ENCODE measurements around the gene AMOTL1. TPM values are rescaled to one million over a fixed set of nuclear protein-coding genes. Genes with fewer than 3 reads are reported as not detected.

AMOTL1 gene
- total RNA-seq, 2 donors from 2014 or later: 45.0 to 60.0 TPM

GRCh38 chr11:94895451-94895850 lies 127.3 kb downstream of the AMOTL1 start:
- Histone ChIP-seq H3K9ac (ENCODE audit: extremely low read depth, low read length, poor library complexity, severe bottlenecking) (no peak overlapping the region), H3K4me1 (ENCODE audit: control insufficient read depth, insufficient read depth, low read length) (no peaks in the 10 kb centered on the region), H3K27me3 (ENCODE audit: control insufficient read depth, insufficient read depth, low read length, poor library complexity, severe bottlenecking) (no peaks in the 10 kb centered on the region), H3K9me3 (ENCODE audit: control insufficient read depth, low read length) (no peaks in the 10 kb centered on the region), H3K4me3 (ENCODE audit: low read length) (no peak overlapping the region), H3K27ac (ENCODE audit: low read depth, low read length) (no peak overlapping the region), H3K36me3 (ENCODE audit: control insufficient read depth, insufficient read depth, low read length) (peaks cover 42% of the 10 kb centered on the region)
- H3K27me3 Mint-ChIP-seq (ENCODE audit: insufficient read depth): no peaks in the 10 kb centered on the region
- WGBS, 2 experiments (ENCODE audit: insufficient coverage in 1 of 2, insufficient read length in 1 of 2): 85 to 93% methylated on average over 2 of the region's 2 CpGs
- no peak overlapping the region for H3K27ac Mint-ChIP-seq
- peaks cover 9% of the 10 kb centered on the region for H3K4me1 Mint-ChIP-seq
- no peak overlapping the region for H3K4me3 Mint-ChIP-seq
- peaks cover 7% of the 10 kb centered on the region for H3K36me3 Mint-ChIP-seq (ENCODE audit: low read depth)
- H3K9me3 Mint-ChIP-seq: no peaks in the 10 kb centered on the region
- TF ChIP-seq CTCF (conservative IDR thresholded peaks at IDR 0.05): no peak
- DNase-seq: no peak

- DNase-seq: no peak
- no peak overlapping the region for H3K27ac Mint-ChIP-seq
- no peak for TF ChIP-seq CTCF (conservative IDR thresholded peaks at IDR 0.05)
- H3K36me3 ChIP-seq (ENCODE audit: control insufficient read depth, insufficient read depth, low read length): peaks cover 43% of the 10 kb centered on the region
- H3K9me3 ChIP-seq (ENCODE audit: control insufficient read depth, low read length): no peaks in the 10 kb centered on the region
- no peak overlapping the region for H3K4me3 Mint-ChIP-seq
- H3K4me1 Mint-ChIP-seq: peaks cover 9% of the 10 kb centered on the region
- no peak overlapping the region for H3K9ac ChIP-seq (ENCODE audit: extremely low read depth, low read length, poor library complexity, severe bottlenecking)
- 80 to 93% methylated on average over 1 to 2 of the region's 2 CpGs for WGBS, 2 experiments (ENCODE audit: insufficient coverage in 1 of 2, insufficient read length in 1 of 2)
- no peak overlapping the region for H3K4me3 ChIP-seq (ENCODE audit: low read length)
- H3K4me1 ChIP-seq (ENCODE audit: control insufficient read depth, insufficient read depth, low read length): no peaks in the 10 kb centered on the region
- no peaks in the 10 kb centered on the region for H3K27me3 Mint-ChIP-seq (ENCODE audit: insufficient read depth)
- H3K36me3 Mint-ChIP-seq (ENCODE audit: low read depth): peaks cover 3% of the 10 kb centered on the region
- H3K27me3 ChIP-seq (ENCODE audit: control insufficient read depth, insufficient read depth, low read length, poor library complexity, severe bottlenecking): no peaks in the 10 kb centered on the region
- H3K9me3 Mint-ChIP-seq: no peaks in the 10 kb centered on the region
- H3K27ac ChIP-seq (ENCODE audit: low read depth, low read length): no peak overlapping the region
Measured at GRCh38 chr11:94895971-94896370, 127.8 kb downstream of the AMOTL1 start.

GRCh38 chr11:94897330-94897768 lies 129.2 kb downstream of the AMOTL1 start:
- no peaks in the 10 kb centered on the region for H3K27me3 ChIP-seq (ENCODE audit: control insufficient read depth, insufficient read depth, low read length, poor library complexity, severe bottlenecking)
- Mint-ChIP-seq H3K36me3 (ENCODE audit: low read depth) (peaks cover 9% of the 10 kb centered on the region), H3K27ac (no peak overlapping the region), H3K4me1 (peaks cover 9% of the 10 kb centered on the region), H3K27me3 (ENCODE audit: insufficient read depth) (no peaks in the 10 kb centered on the region), H3K9me3 (no peaks in the 10 kb centered on the region), H3K4me3 (no peak overlapping the region)
- TF ChIP-seq CTCF (conservative IDR thresholded peaks at IDR 0.05): peak; percentile 94
- WGBS, 2 experiments (ENCODE audit: insufficient coverage in 1 of 2, insufficient read length in 1 of 2): 0 to 6% methylated on average over 1 of the region's 1 CpG
- H3K27ac ChIP-seq (ENCODE audit: low read depth, low read length): no peak overlapping the region
- H3K9ac ChIP-seq (ENCODE audit: extremely low read depth, low read length, poor library complexity, severe bottlenecking): no peak overlapping the region
- no peak overlapping the region for H3K4me3 ChIP-seq (ENCODE audit: low read length)
- H3K36me3 ChIP-seq (ENCODE audit: control insufficient read depth, insufficient read depth, low read length): peaks cover 45% of the 10 kb centered on the region
- no peaks in the 10 kb centered on the region for H3K9me3 ChIP-seq (ENCODE audit: control insufficient read depth, low read length)
- DNase-seq: peak; percentile 82
- H3K4me1 ChIP-seq (ENCODE audit: control insufficient read depth, insufficient read depth, low read length): no peaks in the 10 kb centered on the region
